Skeletal muscle tissue (tissue), 4 donors: ENCODE data around the gene UST. TPM values are rescaled to one million over a fixed set of nuclear protein-coding genes. Genes with fewer than 3 reads are reported as not detected.

Experiments used
- H3K27ac ChIP-seq: one replicate; pipeline ENCODE4 v1.7.0; 2013; ENCODE audit warnings: mild to moderate bottlenecking, low read depth, low read length, inconsistent platforms
- H3K27me3 ChIP-seq, 3 donors: one replicate each; pipeline ENCODE4 v1.7.0; 2013; ENCODE audit warnings: low read length in 3 of 3; ENCODE audit not compliant: control insufficient read depth in 3 of 3, insufficient read depth in 3 of 3
- H3K36me3 ChIP-seq, 3 donors: one replicate each; pipeline ENCODE4 v1.7.0; 2013; ENCODE audit warnings: low read length in 3 of 3; ENCODE audit not compliant: control insufficient read depth in 3 of 3, insufficient read depth in 3 of 3
- H3K4me1 ChIP-seq, 3 donors: one replicate each; pipeline ENCODE4 v1.7.0; 2013; ENCODE audit warnings: low read length in 3 of 3, mild to moderate bottlenecking in 3 of 3; ENCODE audit not compliant: control insufficient read depth in 3 of 3, insufficient read depth in 3 of 3
- H3K4me3 ChIP-seq, 3 donors: one replicate each; pipeline ENCODE4 v1.7.0; 2013; ENCODE audit warnings: low read length in 3 of 3
- H3K9ac ChIP-seq, 3 donors: one replicate each; pipeline ENCODE4 v1.7.0; 2013; ENCODE audit warnings: low read length in 3 of 3, mild to moderate bottlenecking in 3 of 3, moderate library complexity in 2 of 3, low read depth in 1 of 3
- H3K9me3 ChIP-seq, 3 donors: one replicate each; pipeline ENCODE4 v1.7.0; 2013; ENCODE audit warnings: low read length in 3 of 3; ENCODE audit not compliant: control insufficient read depth in 3 of 3
- total RNA-seq: library from RNA; depleted of rRNA; stranded (reverse); fragments of >200 nt; gene quantifications from one replicate; pipeline ENCODE4 v1.2.3, GENCODE V29; 2014
- donor health status: Osteomylitis.

The UST gene
- total RNA-seq, 1 donor from 2014 or later, result 14.6 TPM

DNA sequence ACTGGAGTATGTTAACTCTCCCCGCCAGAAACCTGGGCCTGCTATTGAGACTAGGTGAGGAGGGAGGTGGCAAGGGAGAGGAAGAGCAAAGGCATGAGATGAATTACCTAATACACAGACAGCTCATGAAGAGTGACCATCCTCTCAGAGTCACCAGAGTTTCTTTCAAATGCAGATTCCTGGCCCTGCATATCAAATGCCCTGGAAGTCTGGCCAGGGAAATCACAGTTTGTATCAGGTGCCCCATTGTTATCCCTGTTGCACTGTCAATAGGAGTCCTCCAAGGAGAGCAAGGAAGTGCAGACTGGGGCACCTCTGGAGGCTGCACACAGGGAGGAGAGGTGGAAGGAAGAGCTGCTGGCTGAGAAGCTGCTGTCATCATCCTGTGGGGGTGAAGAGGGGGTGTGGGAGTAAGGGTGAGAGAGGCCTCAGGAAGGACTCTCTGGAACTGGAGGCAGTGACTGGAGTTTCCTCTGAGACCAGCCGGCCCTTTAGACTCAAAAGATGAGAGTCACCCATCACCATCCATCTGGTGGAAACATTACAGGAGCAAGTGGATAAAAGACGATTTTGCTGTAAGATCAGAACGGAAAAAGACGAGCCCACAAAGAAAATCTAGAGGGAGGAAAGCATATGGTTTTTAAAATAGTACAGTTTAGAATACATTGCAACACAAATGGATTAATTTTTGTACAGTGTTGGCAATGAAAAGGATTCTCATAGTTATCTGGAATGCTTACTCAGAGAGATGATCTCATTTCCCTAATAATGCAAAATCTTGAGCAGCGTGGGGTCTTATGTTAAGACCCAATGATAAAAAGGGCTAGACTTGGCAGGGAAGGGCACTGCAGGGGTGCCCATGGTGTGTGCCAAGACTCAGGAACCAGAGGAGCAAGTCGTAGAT is 268.1 kb downstream of the UST start:
- no peaks in the 10 kb centered on the region for H3K27me3 ChIP-seq
- H3K4me3 ChIP-seq, result no peak overlapping the region
- H3K9ac ChIP-seq, result no peak overlapping the region
- H3K4me1 ChIP-seq, result no peaks in the 10 kb centered on the region
- no peaks in the 10 kb centered on the region for H3K36me3 ChIP-seq
- no peak overlapping the region for H3K27ac ChIP-seq
- no peaks in the 10 kb centered on the region for H3K9me3 ChIP-seq

DNA sequence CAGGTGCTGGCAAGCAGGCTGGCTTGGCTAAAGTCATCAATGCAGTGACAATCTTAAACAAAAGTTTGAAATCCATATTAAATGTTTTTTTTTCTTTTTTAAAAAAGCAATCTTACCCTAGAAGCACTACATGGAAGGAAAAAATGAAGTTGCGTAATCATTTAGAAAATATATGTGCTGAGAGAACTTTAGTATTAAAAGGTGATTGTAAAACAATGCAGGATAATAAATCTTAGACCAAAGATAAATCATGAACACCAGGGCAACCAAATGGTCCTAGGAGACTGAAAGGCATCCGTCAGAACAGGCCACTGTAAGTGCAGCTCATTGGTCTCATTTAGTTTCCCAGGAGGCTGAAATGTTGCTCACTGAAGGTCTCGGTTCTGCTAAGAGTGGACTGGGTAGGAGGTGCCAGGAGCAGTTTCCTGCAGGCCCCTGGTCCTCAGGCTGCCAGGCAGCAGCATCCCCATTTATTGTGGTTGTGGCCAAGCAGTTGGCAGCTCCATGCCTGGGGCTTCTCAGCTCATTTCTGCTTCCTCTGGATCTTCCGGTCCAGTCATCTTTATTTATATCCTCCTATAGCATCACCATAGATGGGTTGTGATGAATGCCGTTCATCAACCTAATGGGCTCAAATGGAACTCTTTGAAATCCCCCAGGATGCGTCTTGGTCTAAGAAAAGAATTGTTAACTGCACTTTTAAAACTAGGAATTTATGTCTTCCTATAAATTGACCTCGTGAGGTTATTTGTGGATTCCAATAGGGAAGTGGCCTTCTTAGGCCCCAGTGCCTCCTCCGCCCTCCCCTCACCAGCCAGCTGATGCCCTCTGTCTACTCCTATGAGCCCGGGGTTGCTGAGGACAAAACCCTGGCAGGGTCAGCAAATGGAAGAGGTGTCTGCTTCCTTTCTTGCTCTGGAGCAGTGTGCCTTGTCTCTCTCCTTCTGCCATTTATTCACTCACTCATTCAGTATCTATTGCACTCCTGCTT is 269.0 kb downstream of the UST start:
- H3K27ac ChIP-seq, result no peak overlapping the region

DNA sequence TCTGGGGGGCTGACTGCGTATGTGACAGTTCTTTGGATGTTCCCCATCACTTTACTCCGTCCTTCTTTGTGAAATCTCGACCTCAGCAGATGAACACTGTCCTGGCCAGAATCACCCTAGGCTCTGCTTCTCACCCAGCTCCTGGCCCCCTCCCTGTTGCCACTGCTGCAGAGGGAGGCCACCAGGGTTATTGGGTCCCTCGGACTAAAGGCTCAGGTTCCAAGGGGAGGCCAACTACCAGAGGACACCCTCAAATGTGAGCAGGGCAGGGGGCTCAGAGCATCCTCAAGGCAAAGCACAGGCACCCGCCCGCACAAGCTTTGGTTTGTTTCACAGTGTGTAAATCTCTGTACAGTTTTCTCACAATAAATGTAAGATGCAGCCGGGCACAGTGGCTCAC is 269.9 kb downstream of the UST start:
- H3K4me1 ChIP-seq, result no peaks in the 10 kb centered on the region
- H3K9ac ChIP-seq, result no peak overlapping the region
- no peaks in the 10 kb centered on the region for H3K27me3 ChIP-seq
- peaks cover 0 to 2% (median 0%) of the 10 kb centered on the region in 3 donors for H3K36me3 ChIP-seq
- H3K4me3 ChIP-seq, result no peak overlapping the region
- H3K9me3 ChIP-seq, result no peaks in the 10 kb centered on the region
- no peak overlapping the region for H3K27ac ChIP-seq

More for the DNA sequence above, 269.0 kb downstream of the UST start:
- Histone ChIP-seq H3K27me3 (no peaks in the 10 kb centered on the region), H3K4me1 (no peaks in the 10 kb centered on the region), H3K9ac (no peak overlapping the region), H3K36me3 (no peaks in the 10 kb centered on the region), H3K4me3 (no peak overlapping the region), H3K9me3 (no peaks in the 10 kb centered on the region)

DNA sequence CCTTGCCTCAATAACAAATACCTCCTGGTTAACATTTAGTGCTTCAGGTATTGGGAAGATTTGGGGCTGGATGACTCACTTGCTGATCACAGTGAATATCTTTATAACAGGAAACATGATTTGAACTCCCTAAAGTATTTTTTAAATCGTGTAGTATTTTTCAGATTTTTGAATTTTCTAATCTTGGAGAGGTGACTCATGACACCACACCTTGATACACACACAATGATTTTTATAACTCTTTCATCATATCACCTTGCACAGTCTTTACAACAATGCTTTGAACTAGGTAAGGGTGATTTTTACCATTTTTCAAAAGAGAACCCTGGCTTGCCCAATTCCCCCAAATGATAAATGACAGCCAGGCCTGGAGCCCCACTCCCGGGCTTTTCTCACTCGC is 273.5 kb downstream of the UST start:
- no peaks in the 10 kb centered on the region for H3K27me3 ChIP-seq
- no peak overlapping the region for H3K9ac ChIP-seq
- no peaks in the 10 kb centered on the region for H3K9me3 ChIP-seq
- H3K4me1 ChIP-seq, result no peaks in the 10 kb centered on the region
- H3K27ac ChIP-seq, result no peak overlapping the region
- peaks cover 0 to 2% (median 0%) of the 10 kb centered on the region in 3 donors for H3K36me3 ChIP-seq
- no peak overlapping the region for H3K4me3 ChIP-seq

DNA sequence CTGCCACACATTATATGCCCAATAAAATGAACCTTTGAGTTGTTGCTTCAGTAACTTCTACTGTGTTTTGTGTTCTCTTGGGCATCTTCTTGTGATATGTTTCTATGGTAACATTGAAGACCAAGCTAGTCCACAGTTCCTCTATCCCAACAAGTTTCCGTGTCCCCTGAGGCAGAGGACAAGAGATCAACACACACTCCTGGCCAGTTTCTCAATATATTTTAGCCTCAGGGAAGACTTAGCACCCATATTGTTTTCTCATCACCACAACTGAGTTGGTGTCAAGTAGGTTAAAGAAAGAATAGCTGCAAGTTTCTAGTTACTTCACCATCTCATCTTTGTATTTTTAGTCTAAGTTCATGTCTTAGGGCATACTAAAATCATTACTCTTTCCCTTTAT is 277.5 kb downstream of the UST start:
- H3K4me3 ChIP-seq, result no peak overlapping the region
- peaks cover 0 to 2% (median 0%) of the 10 kb centered on the region in 3 donors for H3K36me3 ChIP-seq
- H3K27me3 ChIP-seq, result no peaks in the 10 kb centered on the region
- peaks cover 0 to 6% (median 0%) of the 10 kb centered on the region in 3 donors for H3K4me1 ChIP-seq
- H3K27ac ChIP-seq, result no peak overlapping the region
- no peak overlapping the region for H3K9ac ChIP-seq
- peaks cover 0 to 3% (median 0%) of the 10 kb centered on the region in 3 donors for H3K9me3 ChIP-seq

DNA sequence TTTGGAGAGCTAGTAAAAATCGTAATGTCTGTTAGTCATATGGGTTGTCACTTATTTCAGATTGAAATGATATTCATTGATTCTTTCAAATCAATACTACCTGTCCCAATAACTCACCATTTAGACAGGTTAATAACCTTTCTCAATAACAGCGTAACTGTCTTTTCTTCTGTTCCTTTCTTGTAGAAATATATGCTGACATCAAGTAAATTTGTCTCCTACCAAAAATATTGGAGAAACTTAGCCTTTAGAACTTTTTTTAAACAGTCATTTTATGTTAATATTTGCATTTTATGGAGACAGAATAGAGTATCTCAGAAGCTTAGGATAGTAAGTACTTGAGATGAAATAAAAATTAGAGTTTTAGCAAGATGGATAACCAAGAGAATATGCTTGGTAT is 278.2 kb downstream of the UST start:
- peaks cover 0 to 6% (median 0%) of the 10 kb centered on the region in 3 donors for H3K4me1 ChIP-seq
- H3K27me3 ChIP-seq, result no peaks in the 10 kb centered on the region
- H3K9me3 ChIP-seq, result peaks cover 0 to 3% (median 0%) of the 10 kb centered on the region in 3 donors
- no peak overlapping the region for H3K27ac ChIP-seq
- no peak overlapping the region for H3K4me3 ChIP-seq
- H3K36me3 ChIP-seq, result peaks cover 0 to 2% (median 0%) of the 10 kb centered on the region in 3 donors
- no peak overlapping the region for H3K9ac ChIP-seq

DNA sequence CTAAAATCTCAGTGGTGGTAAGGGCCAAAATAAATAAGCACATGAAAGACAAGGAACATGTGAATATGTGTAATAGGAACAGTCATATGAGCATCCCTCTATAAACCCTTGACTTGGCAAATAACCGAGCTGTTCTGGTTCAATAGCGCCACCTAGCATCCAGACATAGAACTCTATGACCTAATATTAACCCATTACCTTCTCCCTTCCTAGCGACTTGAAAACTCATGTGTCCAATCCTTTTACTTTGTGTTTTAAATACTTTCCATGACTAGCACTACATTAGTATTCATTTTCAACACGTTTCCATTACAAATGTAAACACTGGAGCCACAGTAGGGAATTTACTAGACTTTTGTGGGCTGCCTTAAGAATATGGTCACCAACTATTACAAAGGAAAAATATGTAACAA is 279.7 kb downstream of the UST start:
- peaks cover 0 to 3% (median 0%) of the 10 kb centered on the region in 3 donors for H3K9me3 ChIP-seq
- H3K9ac ChIP-seq, result no peak overlapping the region
- no peaks in the 10 kb centered on the region for H3K27me3 ChIP-seq
- H3K27ac ChIP-seq, result no peak overlapping the region
- H3K36me3 ChIP-seq, result peaks cover 0 to under 1% (median 0%) of the 10 kb centered on the region in 3 donors
- H3K4me1 ChIP-seq, result peaks cover 0 to 6% (median 0%) of the 10 kb centered on the region in 3 donors
- no peak overlapping the region for H3K4me3 ChIP-seq

DNA sequence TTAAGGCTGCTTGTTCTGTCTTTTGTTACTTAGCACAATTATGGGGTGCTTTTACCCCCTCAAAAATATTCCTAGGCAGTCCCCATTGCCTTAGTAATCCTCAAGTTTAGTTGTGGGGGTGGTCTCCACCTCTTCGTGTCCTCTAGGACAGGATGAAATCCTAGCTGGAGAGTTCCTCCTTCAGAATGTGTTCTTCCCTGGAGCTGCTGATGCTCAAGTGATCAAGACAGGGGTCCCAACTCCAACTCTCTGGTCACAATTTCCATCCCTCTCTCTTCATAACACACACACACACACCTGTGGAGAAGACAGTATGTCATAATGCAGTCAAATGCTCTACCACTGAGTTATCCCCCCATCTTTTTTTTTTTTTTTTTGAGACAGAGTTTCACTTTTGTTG is 280.7 kb downstream of the UST start:
- peaks cover 0 to 3% (median 0%) of the 10 kb centered on the region in 3 donors for H3K9me3 ChIP-seq
- no peaks in the 10 kb centered on the region for H3K27me3 ChIP-seq
- peaks cover 0 to 6% (median 3%) of the 10 kb centered on the region in 3 donors for H3K4me1 ChIP-seq
- no peak overlapping the region for H3K9ac ChIP-seq
- H3K36me3 ChIP-seq, result no peaks in the 10 kb centered on the region
- no peak overlapping the region for H3K4me3 ChIP-seq
- H3K27ac ChIP-seq, result no peak overlapping the region

DNA sequence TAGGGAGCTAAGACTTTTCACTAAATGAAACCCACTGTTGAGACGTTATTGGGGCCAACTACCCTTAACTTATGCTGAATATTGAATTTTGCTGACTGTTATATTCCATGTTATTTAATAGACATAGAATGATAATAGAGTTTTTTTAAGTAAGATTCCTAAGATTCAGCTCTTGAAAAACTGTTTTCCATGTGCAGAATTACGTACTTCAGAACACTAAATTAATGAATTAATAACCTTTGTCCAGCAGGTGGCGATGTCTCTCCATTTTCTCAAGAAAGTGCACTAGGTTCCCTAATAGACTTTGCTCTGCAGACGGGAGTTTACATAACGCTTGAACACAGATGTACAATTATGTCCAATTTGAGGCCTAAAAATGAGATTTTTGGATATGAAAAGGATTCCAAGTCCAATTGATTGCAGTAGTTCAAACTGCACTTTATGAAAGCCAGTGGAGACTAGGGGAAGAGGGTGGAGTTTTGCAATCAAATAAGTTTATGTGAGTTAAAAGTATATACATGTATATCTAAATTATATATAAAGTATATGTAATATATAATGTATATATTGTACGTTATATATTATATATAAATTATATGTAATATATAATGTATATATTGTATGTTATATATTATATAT is 282.1 kb downstream of the UST start:
- no peaks in the 10 kb centered on the region for H3K27me3 ChIP-seq
- H3K9me3 ChIP-seq, result peaks cover 0 to 3% (median 0%) of the 10 kb centered on the region in 3 donors
- peak overlapping the region in 1 of 3 donors; percentile 2 for H3K9ac ChIP-seq
- H3K36me3 ChIP-seq, result no peaks in the 10 kb centered on the region
- no peak overlapping the region for H3K4me3 ChIP-seq
- peaks cover 0 to 6% (median 4%) of the 10 kb centered on the region in 3 donors for H3K4me1 ChIP-seq
- H3K27ac ChIP-seq, result no peak overlapping the region
